ENCODE data around the gene SNTG2.

The SNTG2 gene

GRCh38 chr2:1082456-1083205, 132.0 kb downstream of the SNTG2 start:
- ATAC-seq: no peak
- no peak for TF ChIP-seq CSDC2 (CRISPR knock-in tag; IDR thresholded peaks at IDR 0.05)
- TF ChIP-seq TCF4 (CRISPR knock-in tag; IDR thresholded peaks at IDR 0.05; ENCODE audit: borderline replicate concordance): no peak
- no peak for TF ChIP-seq POU6F1 (CRISPR knock-in tag; IDR thresholded peaks at IDR 0.05; ENCODE audit: borderline replicate concordance, low read depth)
- TF ChIP-seq TOX (CRISPR knock-in tag; IDR thresholded peaks at IDR 0.05; ENCODE audit: borderline replicate concordance): no peak
- no peak for TF ChIP-seq ZFP3 (CRISPR knock-in tag; IDR thresholded peaks at IDR 0.05)
- no peak for TF ChIP-seq PPARA (CRISPR knock-in tag; IDR thresholded peaks at IDR 0.05; ENCODE audit: borderline replicate concordance)
- TF ChIP-seq ZNF8 (CRISPR knock-in tag; IDR thresholded peaks at IDR 0.05): no peak
- no peak for TF ChIP-seq ZNF565 (CRISPR knock-in tag; conservative IDR thresholded peaks at IDR 0.05; ENCODE audit: low read depth)
- TF ChIP-seq ZC3H10 (CRISPR knock-in tag; IDR thresholded peaks at IDR 0.05): no peak
- no peak for TF ChIP-seq BACH2 (CRISPR knock-in tag; IDR thresholded peaks at IDR 0.05; ENCODE audit: borderline replicate concordance)
- TF ChIP-seq SNAI2 (CRISPR knock-in tag; IDR thresholded peaks at IDR 0.05): no peak
- no peak for TF ChIP-seq ZFP30 (CRISPR knock-in tag; IDR thresholded peaks at IDR 0.05)
- TF ChIP-seq, protein P1, sequence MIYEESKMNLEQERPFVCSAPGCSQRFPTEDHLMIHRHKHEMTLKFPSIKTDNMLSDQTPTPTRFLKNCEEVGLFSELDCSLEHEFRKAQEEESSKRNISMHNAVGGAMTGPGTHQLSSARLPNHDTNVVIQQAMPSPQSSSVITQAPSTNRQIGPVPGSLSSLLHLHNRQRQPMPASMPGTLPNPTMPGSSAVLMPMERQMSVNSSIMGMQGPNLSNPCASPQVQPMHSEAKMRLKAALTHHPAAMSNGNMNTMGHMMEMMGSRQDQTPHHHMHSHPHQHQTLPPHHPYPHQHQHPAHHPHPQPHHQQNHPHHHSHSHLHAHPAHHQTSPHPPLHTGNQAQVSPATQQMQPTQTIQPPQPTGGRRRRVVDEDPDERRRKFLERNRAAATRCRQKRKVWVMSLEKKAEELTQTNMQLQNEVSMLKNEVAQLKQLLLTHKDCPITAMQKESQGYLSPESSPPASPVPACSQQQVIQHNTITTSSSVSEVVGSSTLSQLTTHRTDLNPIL (CRISPR knock-in tag; IDR thresholded peaks at IDR 0.05; ENCODE audit: low read depth): no peak

- no peak for ATAC-seq
- no peak for TF ChIP-seq ZFP3 (CRISPR knock-in tag; IDR thresholded peaks at IDR 0.05)
- TF ChIP-seq TSHZ2 (CRISPR knock-in tag; IDR thresholded peaks at IDR 0.05): no peak
- no peak for TF ChIP-seq ZNF70 (CRISPR knock-in tag; IDR thresholded peaks at IDR 0.05)
- TF ChIP-seq, protein P2, sequence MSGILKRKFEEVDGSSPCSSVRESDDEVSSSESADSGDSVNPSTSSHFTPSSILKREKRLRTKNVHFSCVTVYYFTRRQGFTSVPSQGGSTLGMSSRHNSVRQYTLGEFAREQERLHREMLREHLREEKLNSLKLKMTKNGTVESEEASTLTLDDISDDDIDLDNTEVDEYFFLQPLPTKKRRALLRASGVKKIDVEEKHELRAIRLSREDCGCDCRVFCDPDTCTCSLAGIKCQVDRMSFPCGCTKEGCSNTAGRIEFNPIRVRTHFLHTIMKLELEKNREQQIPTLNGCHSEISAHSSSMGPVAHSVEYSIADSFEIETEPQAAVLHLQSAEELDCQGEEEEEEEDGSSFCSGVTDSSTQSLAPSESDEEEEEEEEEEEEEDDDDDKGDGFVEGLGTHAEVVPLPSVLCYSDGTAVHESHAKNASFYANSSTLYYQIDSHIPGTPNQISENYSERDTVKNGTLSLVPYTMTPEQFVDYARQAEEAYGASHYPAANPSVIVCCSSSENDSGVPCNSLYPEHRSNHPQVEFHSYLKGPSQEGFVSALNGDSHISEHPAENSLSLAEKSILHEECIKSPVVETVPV (CRISPR knock-in tag; IDR thresholded peaks at IDR 0.05): no peak
Observed at GRCh38 chr2:1088192-1088860, 137.7 kb downstream of the SNTG2 start.

- TF ChIP-seq TSHZ2 (CRISPR knock-in tag; IDR thresholded peaks at IDR 0.05) (no peak), POU6F1 (CRISPR knock-in tag; IDR thresholded peaks at IDR 0.05; ENCODE audit: borderline replicate concordance, low read depth) (no peak), ZNF8 (CRISPR knock-in tag; IDR thresholded peaks at IDR 0.05) (no peak), ZFP30 (CRISPR knock-in tag; IDR thresholded peaks at IDR 0.05) (no peak)
- no peak for ATAC-seq
Observed at GRCh38 chr2:1088940-1089339, 138.3 kb downstream of the SNTG2 start.
